Mesenchymal stem cell (in vitro differentiated cells and primary cell): ENCODE results near the gene MAS1.

ENCODE experiments used
- DNase-seq: peaks from one replicate; pipeline ENCODE4 v3.0.0-alpha.2; 2013
- H2AFZ ChIP-seq: one replicate; pipeline ENCODE4 v1.6.1; 2013; ENCODE audit warnings: low read depth, mild to moderate bottlenecking, control low read depth, inconsistent platforms, low read length, moderate library complexity
- H2AK5ac ChIP-seq: 2 replicates; pipeline ENCODE4 v1.6.1; 2013; ENCODE audit warnings: low read length, moderate library complexity, mild to moderate bottlenecking, inconsistent platforms; ENCODE audit not compliant: severe bottlenecking
- H2BK120ac ChIP-seq: one replicate; pipeline ENCODE4 v1.6.1; 2013; ENCODE audit warnings: low read depth, mild to moderate bottlenecking, inconsistent platforms, low read length, moderate library complexity
- H2BK12ac ChIP-seq, 2 experiments: one replicate each; pipeline ENCODE4 v1.6.1; 2013; ENCODE audit warnings: inconsistent platforms in 2 of 2, low read length in 2 of 2, mild to moderate bottlenecking in 2 of 2, moderate library complexity in 2 of 2, control low read depth in 1 of 2
- H2BK15ac ChIP-seq: one replicate; pipeline ENCODE4 v1.6.1; 2013; ENCODE audit warnings: mild to moderate bottlenecking, low read depth, inconsistent platforms; ENCODE audit not compliant: poor library complexity, severe bottlenecking
- H2BK5ac ChIP-seq: 2 replicates; pipeline ENCODE4 v1.6.1; 2013; ENCODE audit warnings: low read depth, mild to moderate bottlenecking, low read length, control low read depth, inconsistent platforms; ENCODE audit not compliant: poor library complexity, severe bottlenecking
- H3K14ac ChIP-seq, 2 experiments: one replicate each; pipeline ENCODE4 v1.6.1; 2013; ENCODE audit warnings: inconsistent platforms in 2 of 2, low read length in 2 of 2, control low read depth in 1 of 2, mild to moderate bottlenecking in 1 of 2, moderate library complexity in 1 of 2
- H3K18ac ChIP-seq, 2 experiments: one replicate each; pipeline ENCODE4 v1.6.1; 2013; ENCODE audit warnings: inconsistent platforms in 2 of 2, low read length in 2 of 2, control low read depth in 1 of 2, low read depth in 1 of 2, mild to moderate bottlenecking in 1 of 2
- H3K23ac ChIP-seq, 2 experiments: one replicate each; pipeline ENCODE4 v1.6.1; 2013; ENCODE audit warnings: inconsistent platforms in 2 of 2, low read length in 2 of 2, mild to moderate bottlenecking in 2 of 2, moderate library complexity in 2 of 2, control low read depth in 1 of 2
- H3K27ac ChIP-seq: 2 replicates; pipeline ENCODE4 v1.5.1; 2013; ENCODE audit warnings: mild to moderate bottlenecking, moderate library complexity, low read length, control low read depth, inconsistent platforms; ENCODE audit not compliant: poor library complexity, severe bottlenecking
- H3K27me3 ChIP-seq, 2 experiments: 2 replicates each; pipeline versions ENCODE4 v1.6.1 to v1.7.0; 2013; ENCODE audit warnings: low read length in 2 of 2, mild to moderate bottlenecking in 2 of 2, moderate library complexity in 2 of 2, control low read depth in 1 of 2, inconsistent platforms in 1 of 2; ENCODE audit not compliant: control insufficient read depth in 1 of 2, insufficient read depth in 1 of 2
- H3K36me3 ChIP-seq, 2 experiments: 2 replicates each; pipeline versions ENCODE4 v1.6.1 to v1.7.0; 2013; ENCODE audit warnings: low read length in 2 of 2, control low read depth in 1 of 2, inconsistent platforms in 1 of 2, low read depth in 1 of 2, mild to moderate bottlenecking in 1 of 2; ENCODE audit not compliant: insufficient read depth in 2 of 2, control insufficient read depth in 1 of 2
- H3K4ac ChIP-seq, 2 experiments: one replicate each; pipeline ENCODE4 v1.6.1; 2013; ENCODE audit warnings: inconsistent platforms in 2 of 2, low read length in 2 of 2, mild to moderate bottlenecking in 2 of 2, moderate library complexity in 2 of 2, control low read depth in 1 of 2, low read depth in 1 of 2
- H3K4me1 ChIP-seq: 2 replicates; pipeline ENCODE4 v1.6.1; 2013; ENCODE audit warnings: low read depth, low read length, control low read depth; ENCODE audit not compliant: control insufficient read depth, insufficient read depth
- H3K4me2 ChIP-seq: 2 replicates; pipeline ENCODE4 v1.6.1; 2013; ENCODE audit warnings: low read length, mild to moderate bottlenecking, inconsistent platforms; ENCODE audit not compliant: poor library complexity, severe bottlenecking
- H3K4me3 ChIP-seq, 2 experiments: 2 replicates each; pipeline versions ENCODE4 v1.5.1 to v1.7.0; 2013; ENCODE audit warnings: low read length in 2 of 2, mild to moderate bottlenecking in 2 of 2, control low read depth in 1 of 2, low read depth in 1 of 2; ENCODE audit not compliant: insufficient read depth in 1 of 2
- H3K79me1 ChIP-seq: replicated peaks from 2 replicates; pipeline ENCODE4 v1.6.1; 2013; ENCODE audit warnings: mild to moderate bottlenecking, control low read depth, low read length, inconsistent platforms; ENCODE audit not compliant: poor library complexity, severe bottlenecking
- H3K9ac ChIP-seq: 2 replicates; pipeline ENCODE4 v1.7.0; 2013; ENCODE audit warnings: mild to moderate bottlenecking, low read length, moderate library complexity
- H3K9me3 ChIP-seq: 2 replicates; pipeline ENCODE4 v1.7.0; 2013; ENCODE audit warnings: mild to moderate bottlenecking, low read length; ENCODE audit not compliant: control insufficient read depth
- H4K8ac ChIP-seq: one replicate; pipeline ENCODE4 v1.6.1; 2013; ENCODE audit warnings: inconsistent platforms, mild to moderate bottlenecking, low read length, moderate library complexity
- H4K91ac ChIP-seq: one replicate; pipeline ENCODE4 v1.6.1; 2013; ENCODE audit warnings: mild to moderate bottlenecking, low read length, inconsistent platforms
- WGBS: methylation state at CpG from one replicate; pipeline ENCODE4 v1.1.7; 2013; ENCODE audit warnings: mixed read lengths; 5-methylcytosine and 5-hydroxymethylcytosine counted together

Gene MAS1

GRCh38 chr6:159906400-159906799, 15.6 kb downstream of the MAS1 start:
- Histone ChIP-seq H3K4me2 (no peak overlapping the region), H3K9ac (no peak overlapping the region), H3K18ac (no peak overlapping the region), H3K4me1 (no peaks in the 10 kb centered on the region), H2AK5ac (no peak overlapping the region), H2AFZ (no peak overlapping the region), H2BK15ac (no peak overlapping the region), H3K79me1 (no peaks in the 10 kb centered on the region), H3K27me3 (peaks cover 10 to 26% of the 10 kb centered on the region in 2 experiments), H4K91ac (no peak overlapping the region), H2BK12ac (no peak overlapping the region), H3K9me3 (no peaks in the 10 kb centered on the region), H3K36me3 (no peaks in the 10 kb centered on the region), H3K23ac (no peak overlapping the region), H2BK5ac (no peak overlapping the region), H3K4ac (no peak overlapping the region), H3K27ac (no peak overlapping the region), H3K14ac (no peak overlapping the region), H4K8ac (no peak overlapping the region), H3K4me3 (no peak overlapping the region), H2BK120ac (no peak overlapping the region)
- no peak for DNase-seq
- 89% methylated on average over 1 of the region's 3 CpGs for WGBS

DNA sequence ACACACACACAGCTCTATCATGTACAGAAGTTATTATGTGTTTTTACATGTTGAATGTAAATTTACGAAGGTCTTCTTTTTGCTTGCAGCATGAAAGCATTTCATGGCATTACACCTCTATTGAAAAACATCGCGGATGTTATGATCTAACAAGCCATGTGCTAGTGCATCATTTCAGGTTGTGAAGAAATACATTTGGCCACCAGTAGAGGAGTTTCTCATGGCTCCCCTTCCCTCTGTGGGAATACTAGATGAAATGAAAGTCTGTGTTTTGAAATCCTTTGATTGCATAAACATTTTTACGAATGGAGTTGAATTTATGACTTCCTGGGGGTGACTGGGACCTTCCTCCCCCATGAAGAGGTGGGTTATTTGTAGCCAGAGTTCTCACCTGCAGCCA, 17.7 kb downstream of the MAS1 start:
- H3K36me3 ChIP-seq: no peaks in the 10 kb centered on the region
- no peaks in the 10 kb centered on the region for H3K4me1 ChIP-seq
- no peak overlapping the region for H3K27ac ChIP-seq
- no peaks in the 10 kb centered on the region for H3K79me1 ChIP-seq
- no peaks in the 10 kb centered on the region for H3K9me3 ChIP-seq
- no peak overlapping the region for H2BK120ac ChIP-seq
- no peak overlapping the region for H2AFZ ChIP-seq
- peak; percentile 12 for DNase-seq
- no peak overlapping the region for H3K4ac ChIP-seq
- H3K27me3 ChIP-seq: peaks cover 23 to 35% of the 10 kb centered on the region in 2 experiments
- no peak overlapping the region for H3K4me2 ChIP-seq
- H4K8ac ChIP-seq: no peak overlapping the region
- no peak overlapping the region for H3K23ac ChIP-seq
- H3K4me3 ChIP-seq: no peak overlapping the region
- no peak overlapping the region for H3K14ac ChIP-seq
- H2BK5ac ChIP-seq: no peak overlapping the region
- no peak overlapping the region for H2BK12ac ChIP-seq
- H2AK5ac ChIP-seq: no peak overlapping the region
- H2BK15ac ChIP-seq: no peak overlapping the region
- 71% methylated on average over 4 of the region's 4 CpGs for WGBS
- H3K9ac ChIP-seq: no peak overlapping the region
- H3K18ac ChIP-seq: no peak overlapping the region
- no peak overlapping the region for H4K91ac ChIP-seq

- H2BK12ac ChIP-seq: no peak overlapping the region
- H3K9me3 ChIP-seq: no peaks in the 10 kb centered on the region
- H3K4ac ChIP-seq: no peak overlapping the region
- H2BK15ac ChIP-seq: no peak overlapping the region
- no peak overlapping the region for H3K9ac ChIP-seq
- no peak overlapping the region for H3K27ac ChIP-seq
- H2AK5ac ChIP-seq: no peak overlapping the region
- no peak overlapping the region for H3K23ac ChIP-seq
- H3K27me3 ChIP-seq: peaks cover 23 to 38% of the 10 kb centered on the region in 2 experiments
- H3K36me3 ChIP-seq: no peaks in the 10 kb centered on the region
- 71% methylated on average over 4 of the region's 4 CpGs for WGBS
- H2AFZ ChIP-seq: no peak overlapping the region
- no peak overlapping the region for H2BK120ac ChIP-seq
- no peak overlapping the region for H4K8ac ChIP-seq
- no peaks in the 10 kb centered on the region for H3K79me1 ChIP-seq
- no peak overlapping the region for H3K14ac ChIP-seq
- H4K91ac ChIP-seq: no peak overlapping the region
- H3K4me2 ChIP-seq: no peak overlapping the region
- no peaks in the 10 kb centered on the region for H3K4me1 ChIP-seq
- DNase-seq: no peak
- H3K4me3 ChIP-seq: no peak overlapping the region
- no peak overlapping the region for H2BK5ac ChIP-seq
- H3K18ac ChIP-seq: no peak overlapping the region
Measured at GRCh38 chr6:159908979-159909378, 18.2 kb downstream of the MAS1 start.

GRCh38 chr6:159910342-159910741, 19.6 kb downstream of the MAS1 start:
- no peak overlapping the region for H2BK120ac ChIP-seq
- no peaks in the 10 kb centered on the region for H3K36me3 ChIP-seq
- H3K23ac ChIP-seq: no peak overlapping the region
- H3K27ac ChIP-seq: no peak overlapping the region
- H2AK5ac ChIP-seq: no peak overlapping the region
- H3K18ac ChIP-seq: no peak overlapping the region
- H3K27me3 ChIP-seq: peaks cover 26 to 39% of the 10 kb centered on the region in 2 experiments
- H2BK15ac ChIP-seq: no peak overlapping the region
- H3K9ac ChIP-seq: no peak overlapping the region
- no peak overlapping the region for H4K91ac ChIP-seq
- H3K4ac ChIP-seq: no peak overlapping the region
- H3K79me1 ChIP-seq: no peaks in the 10 kb centered on the region
- no peak overlapping the region for H2BK12ac ChIP-seq
- H3K4me3 ChIP-seq: no peak overlapping the region
- no peaks in the 10 kb centered on the region for H3K4me1 ChIP-seq
- no peak overlapping the region for H4K8ac ChIP-seq
- WGBS: 72% methylated on average over 5 of the region's 5 CpGs
- no peak for DNase-seq
- no peak overlapping the region for H2BK5ac ChIP-seq
- H2AFZ ChIP-seq: no peak overlapping the region
- H3K4me2 ChIP-seq: no peak overlapping the region
- no peaks in the 10 kb centered on the region for H3K9me3 ChIP-seq
- H3K14ac ChIP-seq: no peak overlapping the region
